HepG2 (cell line): ENCODE results near the gene KNG1. TPM values are rescaled to one million over a fixed set of nuclear protein-coding genes. Genes with fewer than 3 reads are reported as not detected.

Experiments used
- ATAC-seq: fragments of 200-7000 bp; cut with Tn5 transposase; 3 replicates; pipeline ENCODE4 v1.9.1; 2020; ENCODE audit warnings: mild to moderate bottlenecking, moderate library complexity
- BruUV-seq: library from RNA; stranded (reverse); fragments of 400-500 nt; replicated peaks from 2 replicates; lab custom pipeline; 2021; lab: Mats Ljungman, UMichigan
- CTCF ChIA-PET: fragments of 300-600 bp; formaldehyde crosslinking; extraction: SDS; loops from one replicate; lab custom pipeline; 2021; ENCODE audit warnings: low total read pairs, inconsistent platforms, low intra/inter-chr PET ratio; lab: Yijun Ruan, JAX
- POLR2A ChIA-PET: fragments of 350-600 bp; sonication (Branson Sonifier 250); formaldehyde crosslinking; loops from one replicate; lab custom pipeline; 2020; ENCODE audit warnings: antibody characterized with exemption, inconsistent platforms; lab: Yijun Ruan, JAX
- DNase-seq: peaks from one replicate; pipeline ENCODE4 v3.0.0-alpha.2; 2015; ENCODE audit warnings: low spot score
- FAIRE-seq: peaks from 3 replicates; lab custom pipeline; 2011; peaks lifted over from hg19 to GRCh38; lab: Jason Lieb, UNC
- H2AFZ ChIP-seq: one replicate; pipeline ENCODE4 v1.6.1; 2011; ENCODE audit warnings: low read length, inconsistent platforms
- H3K27ac ChIP-seq: fragments of 300-600 bp; 3 replicates; pipeline ENCODE4 v1.8.0; 2011; ENCODE audit warnings: mixed run types, mild to moderate bottlenecking, mixed read lengths, low read length, inconsistent platforms; ENCODE audit not compliant: insufficient read depth; ENCODE audit errors: extremely low read length
- H3K27me3 ChIP-seq, 2 experiments: fragments of 200-600 bp in 1 of 2; 2 replicates in 1 of 2; 3 replicates in 1 of 2; pipeline versions ENCODE4 v1.6.0 to v1.8.0; 2011; ENCODE audit warnings: low read length in 2 of 2, mild to moderate bottlenecking in 2 of 2, moderate library complexity in 2 of 2, inconsistent platforms in 1 of 2; ENCODE audit not compliant: insufficient read depth in 2 of 2, control insufficient read depth in 1 of 2
- H3K36me3 ChIP-seq, 2 experiments: fragments of 200-600 bp in 1 of 2; replicated peaks in 1 of 2; 2 replicates in 1 of 2; 3 replicates in 1 of 2; pipeline versions ENCODE4 v1.5.1 to v1.8.0; 2011; ENCODE audit warnings: low read length in 2 of 2, inconsistent platforms in 1 of 2; ENCODE audit not compliant: insufficient read depth in 2 of 2, control insufficient read depth in 1 of 2
- H3K4me1 ChIP-seq: 2 replicates; pipeline ENCODE4 v1.5.1; 2012; ENCODE audit warnings: low read length, inconsistent platforms; ENCODE audit not compliant: insufficient read depth
- H3K4me2 ChIP-seq: 2 replicates; pipeline ENCODE4 v1.6.0; 2011; ENCODE audit warnings: low read depth, low read length, inconsistent platforms
- H3K4me3 ChIP-seq, 3 experiments: fragments of 200-600 bp in 1 of 3; sonication (generic), shearing (Covaris generic) in 1 of 3; replicated peaks in 1 of 3; 2 replicates each; pipeline ENCODE4 v1.5.1; 2011 to 2016; ENCODE audit warnings: low read length in 3 of 3, inconsistent platforms in 2 of 3, low read depth in 2 of 3, mild to moderate bottlenecking in 2 of 3, control low read depth in 1 of 3, mixed read lengths in 1 of 3; ENCODE audit not compliant: insufficient read depth in 1 of 3
- H3K79me2 ChIP-seq: one replicate; pipeline ENCODE4 v1.6.1; 2011; ENCODE audit warnings: low read length, inconsistent platforms; ENCODE audit not compliant: insufficient read depth
- H3K9ac ChIP-seq: 2 replicates; pipeline ENCODE4 v1.6.0; 2011; ENCODE audit warnings: mild to moderate bottlenecking, low read depth, low read length, inconsistent platforms; ENCODE audit not compliant: insufficient read depth
- H3K9me3 ChIP-seq: 2 replicates; pipeline ENCODE4 v1.5.1; 2012; ENCODE audit warnings: mild to moderate bottlenecking, low read length
- H4K20me1 ChIP-seq: 2 replicates; pipeline ENCODE4 v1.6.0; 2011; ENCODE audit warnings: inconsistent platforms, mild to moderate bottlenecking, low read length, moderate library complexity; ENCODE audit not compliant: insufficient read depth
- ATAD3A ChIP-seq: sonication (generic); formaldehyde crosslinking; IDR thresholded peaks from 2 replicates; pipeline ENCODE4 v1.4.0; 2020; ENCODE audit warnings: missing genetic modification reagents
- CENPBD1 ChIP-seq: sonication (generic); formaldehyde crosslinking; IDR thresholded peaks from 2 replicates; pipeline ENCODE4 v1.8.0; 2022; ENCODE audit warnings: missing genetic modification reagents, low read depth, mild to moderate bottlenecking, borderline replicate concordance
- DRAP1 ChIP-seq: IDR thresholded peaks from 2 replicates; pipeline ENCODE4 v1.6.1; 2016; ENCODE audit warnings: missing genetic modification reagents, missing compliant biosample characterization
- HIVEP1 ChIP-seq: sonication (generic); formaldehyde crosslinking; IDR thresholded peaks from 2 replicates; pipeline ENCODE4 v1.4.0; 2020; ENCODE audit warnings: mild to moderate bottlenecking, missing genetic modification reagents
- HNRNPK ChIP-seq: fragments of 200-400 bp; formaldehyde crosslinking; IDR thresholded peaks from 2 replicates; pipeline ENCODE4 v1.6.1; 2018; ENCODE audit warnings: low read length, low read depth, moderate library complexity, mild to moderate bottlenecking; ENCODE audit not compliant: poor library complexity, severe bottlenecking
- MAF1 ChIP-seq: sonication (generic); formaldehyde crosslinking; IDR thresholded peaks from 2 replicates; pipeline ENCODE4 v1.5.0; 2020; ENCODE audit warnings: missing genetic modification reagents, borderline replicate concordance
- NFKBIZ ChIP-seq: IDR thresholded peaks from 2 replicates; pipeline ENCODE4 v1.6.1; 2018; ENCODE audit warnings: missing genetic modification reagents, missing compliant biosample characterization
- NR2F6 ChIP-seq, 2 experiments: IDR thresholded peaks; 2 replicates each; pipeline ENCODE4 v1.6.1; 2016; ENCODE audit warnings: antibody characterized with exemption in 1 of 2, mild to moderate bottlenecking in 1 of 2
- RARG ChIP-seq: sonication (generic); formaldehyde crosslinking; IDR thresholded peaks from 2 replicates; pipeline ENCODE4 v1.4.0; 2020; ENCODE audit warnings: low read depth, mild to moderate bottlenecking, missing genetic modification reagents
- SKIL ChIP-seq: sonication (generic); formaldehyde crosslinking; IDR thresholded peaks from 2 replicates; pipeline ENCODE4 v1.8.0; 2022; ENCODE audit warnings: missing genetic modification reagents, mild to moderate bottlenecking, moderate library complexity, borderline replicate concordance
- TOE1 ChIP-seq: sonication (generic); formaldehyde crosslinking; IDR thresholded peaks from 2 replicates; pipeline ENCODE4 v1.4.0; 2020; ENCODE audit warnings: mild to moderate bottlenecking, missing genetic modification reagents
- ZBTB43 ChIP-seq: sonication (generic); formaldehyde crosslinking; conservative IDR thresholded peaks from 2 replicates; pipeline ENCODE4 v1.4.0; 2020; ENCODE audit warnings: missing genetic modification reagents
- ZNF331 ChIP-seq: sonication (generic); formaldehyde crosslinking; IDR thresholded peaks from 2 replicates; pipeline ENCODE4 v1.4.0; 2020; ENCODE audit warnings: missing genetic modification reagents
- ZNF441 ChIP-seq: sonication (generic); formaldehyde crosslinking; IDR thresholded peaks from 2 replicates; pipeline ENCODE4 v1.7.0; 2021; ENCODE audit warnings: missing genetic modification reagents, borderline replicate concordance
- WGBS: methylation state at CpG from one replicate; pipeline ENCODE4 v1.1.6; 2017; ENCODE audit warnings: low lambda C conversion rate; 5-methylcytosine and 5-hydroxymethylcytosine counted together
- in situ Hi-C: cut with HindIII; loops from 2 replicates; pipeline ENCODE4 v1.10.0; 2017; ENCODE audit warnings: low pct_unique_long_range_greater_than_20kb; ENCODE audit not compliant: extremely low pct_ligation_motif_present
- intact Hi-C: fragments of 100-400 bp; cut with micrococcal nuclease; formaldehyde crosslinking; loops from one replicate; pipeline ENCODE4 v1.10.0; 2022; ENCODE audit not compliant: unreplicated experiment
- polyA plus RNA-seq, 8 experiments: library from polyadenylated mRNA; depleted of rRNA in 3 of 8; stranded (reverse) in 7 of 8; unstranded in 1 of 8; fragments of >200 nt; fragmentation: Illumina TruSeq in 4 of 8; extraction: Trizol in 4 of 8; gene quantifications; 2 replicates each; pipeline versions ENCODE4 v1.2.1 to v1.2.3, GENCODE V29; 2011 to 2016; ENCODE audit warnings: low read depth in 4 of 8, missing spikeins in 1 of 8, mixed read lengths in 1 of 8; ENCODE audit not compliant: insufficient read depth in 1 of 8
- total RNA-seq, 5 experiments: library from RNA; depleted of rRNA; stranded (reverse); fragments of >200 nt; fragmentation: Illumina TruSeq; extraction: Trizol; gene quantifications; 2 replicates each; pipeline ENCODE4 v1.2.3, GENCODE V29; 2016; ENCODE audit warnings: low read depth in 1 of 5

KNG1 gene
- total and polyA plus RNA-seq, 2 of the 13 experiments (the other 11 are each of a cell fraction or from before 2014, with no cell fraction given), result 6.5 to 7.0 TPM

- Histone ChIP-seq H3K79me2 (peaks cover 35% of the 10 kb centered on the region), H3K4me2 (peak overlapping the region; percentile 82), H3K27me3 (no peaks in the 10 kb centered on the region; a peak in 1 of 5 replicates), H3K36me3 (peaks cover 6 to 35% of the 10 kb centered on the region in 2 experiments), H2AFZ (no peak overlapping the region), H3K9ac (peak overlapping the region; percentile 100), H4K20me1 (peaks cover 42% of the 10 kb centered on the region), H3K27ac (peak overlapping the region; percentile 99), H3K9me3 (no peaks in the 10 kb centered on the region), H3K4me3 (peak overlapping the region; percentile 91 to 98 (median 95)), H3K4me1 (peaks cover 49% of the 10 kb centered on the region)
- TF ChIP-seq NR2F6 (IDR thresholded peaks at IDR 0.05) (no peak), NR2F6 (CRISPR knock-in tag; IDR thresholded peaks at IDR 0.05) (no peak), CENPBD1 (CRISPR knock-in tag) (0 out of 2 replicates have a peak, but pooled peaks have one; percentile 0), MAF1 (CRISPR knock-in tag) (no peak), TOE1 (0 out of 2 replicates have a peak, but pooled peaks have one; percentile 15), DRAP1 (CRISPR knock-in tag) (no peak), ZNF441 (CRISPR knock-in tag) (no peak), ZNF331 (no peak), RARG (CRISPR knock-in tag) (0 out of 2 replicates have a peak, but pooled peaks have one; percentile 8), HNRNPK (no peak), ATAD3A (CRISPR knock-in tag) (no peak), NFKBIZ (CRISPR knock-in tag) (no peak; the same call in 1 of the 2 replicates), HIVEP1 (CRISPR knock-in tag) (no peak), ZBTB43 (no peak), SKIL (CRISPR knock-in tag) (no peak)
- FAIRE-seq (no peak), DNase-seq (peak; percentile 30), ATAC-seq (peak; percentile 8; the same call in 2 of the 3 replicates)
- TSS peak; percentile 96 for BruUV-seq
- 2% methylated on average over 21 of the region's 21 CpGs for WGBS
- intact Hi-C loops, result no loop called here
- CTCF ChIA-PET, result no interaction called here
- POLR2A ChIA-PET, result interaction anchor here (0.7 to 3.6 kb wide), 28 partner anchors 13 to 259 kb away, joined by 3 to 26 read pairs (median 7); partner anchors contain the start of genes DNAJB11 and KNG1
- in situ Hi-C loops, result no loop called here
Observed at GRCh38 chr3:186782542-186783057, 65.4 kb downstream of the KNG1 start.
